Ishikawa (cell line): ENCODE data around the gene TMCC1.

ENCODE experiments used
- CEBPB ChIP-seq: IDR thresholded peaks from 2 replicates; pipeline ENCODE4 v1.6.1; 2012
- CREB1 ChIP-seq: IDR thresholded peaks from 2 replicates; pipeline ENCODE4 v1.6.1; 2012; ENCODE audit warnings: low read depth
- EGR1 ChIP-seq: IDR thresholded peaks from 2 replicates; pipeline ENCODE4 v1.6.1; 2012
- EP300 ChIP-seq: IDR thresholded peaks from 2 replicates; pipeline ENCODE4 v1.6.1; 2012; ENCODE audit warnings: borderline replicate concordance
- FOXM1 ChIP-seq: IDR thresholded peaks from 2 replicates; pipeline ENCODE4 v1.6.1; 2012; ENCODE audit warnings: low read depth, borderline replicate concordance
- NFIC ChIP-seq: IDR thresholded peaks from 2 replicates; pipeline ENCODE4 v1.6.1; 2012
- RAD21 ChIP-seq: IDR thresholded peaks from 2 replicates; pipeline ENCODE4 v1.6.1; 2012; ENCODE audit warnings: low read depth
- REST ChIP-seq: IDR thresholded peaks from 2 replicates; pipeline ENCODE4 v1.6.1; 2012; ENCODE audit warnings: low read depth, mild to moderate bottlenecking
- TAF1 ChIP-seq: IDR thresholded peaks from 2 replicates; pipeline ENCODE4 v1.6.1; 2012; ENCODE audit warnings: low read depth, mild to moderate bottlenecking
- TCF12 ChIP-seq: IDR thresholded peaks from 2 replicates; pipeline ENCODE4 v1.6.1; 2012; ENCODE audit warnings: low read depth
- TEAD4 ChIP-seq: IDR thresholded peaks from 2 replicates; pipeline ENCODE4 v1.6.1; 2012
- YY1 ChIP-seq: IDR thresholded peaks from 2 replicates; pipeline ENCODE4 v1.6.1; 2012; ENCODE audit warnings: low read depth
- ZBTB7A ChIP-seq: IDR thresholded peaks from 2 replicates; pipeline ENCODE4 v1.6.1; 2012; ENCODE audit warnings: low read depth
- TF ChIP-seq, protein P1 (sequence below): IDR thresholded peaks from 2 replicates; pipeline ENCODE4 v1.6.1; 2012
- TF ChIP-seq, protein P2 (sequence below): IDR thresholded peaks from 2 replicates; pipeline ENCODE4 v1.6.1; 2012

TMCC1 gene

GRCh38 chr3:129824926-129825541, 68.5 kb downstream of the TMCC1 start:
- TF ChIP-seq, protein P1, sequence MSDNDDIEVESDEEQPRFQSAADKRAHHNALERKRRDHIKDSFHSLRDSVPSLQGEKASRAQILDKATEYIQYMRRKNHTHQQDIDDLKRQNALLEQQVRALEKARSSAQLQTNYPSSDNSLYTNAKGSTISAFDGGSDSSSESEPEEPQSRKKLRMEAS: 0 out of 2 replicates have a peak, but pooled peaks have one; percentile 29
- TF ChIP-seq, protein P2, sequence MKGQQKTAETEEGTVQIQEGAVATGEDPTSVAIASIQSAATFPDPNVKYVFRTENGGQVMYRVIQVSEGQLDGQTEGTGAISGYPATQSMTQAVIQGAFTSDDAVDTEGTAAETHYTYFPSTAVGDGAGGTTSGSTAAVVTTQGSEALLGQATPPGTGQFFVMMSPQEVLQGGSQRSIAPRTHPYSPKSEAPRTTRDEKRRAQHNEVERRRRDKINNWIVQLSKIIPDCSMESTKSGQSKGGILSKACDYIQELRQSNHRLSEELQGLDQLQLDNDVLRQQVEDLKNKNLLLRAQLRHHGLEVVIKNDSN: no peak
- TF ChIP-seq TAF1 (no peak), EGR1 (no peak), RAD21 (peak; percentile 92), CREB1 (no peak), YY1 (no peak), FOXM1 (no peak), ZBTB7A (no peak), TEAD4 (no peak), CEBPB (no peak), TCF12 (no peak), REST (no peak), NFIC (no peak), EP300 (no peak)

DNA sequence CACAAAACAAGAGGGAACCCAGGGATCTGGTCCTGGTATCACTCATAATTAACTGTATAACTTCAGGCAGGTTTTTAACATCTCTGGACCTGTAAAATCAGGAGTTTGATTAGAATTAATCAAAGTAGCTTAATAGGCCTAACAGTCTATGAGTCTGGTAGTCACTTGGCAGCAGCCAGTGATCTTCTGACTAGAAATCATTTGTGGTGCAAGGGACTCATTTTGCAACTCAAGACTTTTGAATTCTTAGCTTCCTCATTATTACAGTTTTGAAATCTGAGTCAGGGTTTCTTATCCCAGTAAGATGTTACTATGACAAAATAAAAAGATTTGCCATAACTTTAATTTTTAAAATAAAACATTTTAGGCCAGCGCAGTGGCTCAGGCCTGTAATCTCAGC, 70.8 kb downstream of the TMCC1 start:
- TF ChIP-seq NFIC (no peak), ZBTB7A (no peak), RAD21 (no peak), CREB1 (no peak), TAF1 (no peak), TEAD4 (no peak), EP300 (no peak), EGR1 (no peak), FOXM1 (no peak)
- TF ChIP-seq, protein P1: no peak
- TF ChIP-seq, protein P2: no peak

DNA sequence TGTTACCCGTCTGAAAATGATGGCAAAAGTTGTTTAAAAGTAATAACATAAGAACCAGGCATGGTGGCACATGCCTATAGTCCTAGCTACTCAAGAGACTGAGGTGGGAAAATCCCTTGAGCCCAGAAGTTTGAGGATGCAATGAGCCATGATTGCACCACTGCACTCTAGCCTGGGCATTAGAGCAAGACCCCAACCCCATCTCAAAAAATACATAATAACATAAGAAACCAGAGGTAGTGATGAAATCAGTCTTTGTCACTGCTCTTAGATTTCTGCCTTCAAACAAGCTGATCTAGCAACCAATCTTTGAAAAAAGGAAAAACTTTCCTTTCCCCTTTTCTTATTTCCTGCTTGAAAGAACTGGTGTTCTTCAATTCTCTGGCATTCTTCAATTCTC, 71.3 kb downstream of the TMCC1 start:
- TF ChIP-seq CEBPB: no peak
- TF ChIP-seq, protein P2: no peak

DNA sequence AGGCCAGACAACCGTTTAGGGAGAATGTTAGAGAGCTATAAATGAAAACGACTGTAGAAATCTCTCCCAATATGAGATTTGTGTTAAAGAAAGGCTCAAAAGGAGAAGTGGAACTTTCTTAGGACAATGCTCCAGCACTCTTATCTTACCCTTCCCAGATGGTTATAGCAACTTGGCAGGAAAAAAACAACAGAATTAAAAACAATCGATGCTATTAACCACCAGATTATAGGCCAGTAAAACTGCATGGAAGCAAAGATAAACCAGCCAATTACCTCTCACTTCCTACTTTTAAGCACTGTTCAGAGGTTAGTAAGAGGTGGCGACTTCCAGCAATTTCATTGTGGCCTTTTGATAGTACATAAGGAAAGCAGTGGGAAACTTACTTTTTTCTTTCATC, 72.9 kb downstream of the TMCC1 start:
- TF ChIP-seq, protein P2: no peak
- TF ChIP-seq ZBTB7A (no peak), YY1 (no peak), RAD21 (no peak), EP300 (no peak), CEBPB (no peak), TAF1 (no peak), FOXM1 (no peak)
- TF ChIP-seq, protein P1: no peak

DNA sequence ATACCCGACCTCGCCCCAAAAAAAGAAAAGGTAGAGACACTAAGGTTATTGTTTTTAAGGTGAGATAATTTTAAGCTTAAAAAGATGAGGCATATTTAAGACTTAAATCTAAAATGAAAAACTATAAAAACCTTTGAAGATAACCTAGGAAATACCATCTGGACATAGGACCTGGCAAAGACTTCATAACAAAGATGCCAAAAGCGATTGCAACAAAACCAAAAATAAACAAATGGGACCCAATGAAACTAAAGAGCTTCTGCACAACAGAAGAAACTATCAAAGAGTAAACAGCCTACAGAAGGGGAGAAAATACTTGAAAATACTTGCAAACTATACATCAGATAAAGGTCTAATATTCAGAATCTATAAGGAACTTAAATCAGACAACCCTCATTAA, 80.9 kb downstream of the TMCC1 start:
- TF ChIP-seq FOXM1: no peak
- no peak for TF ChIP-seq ZBTB7A
- TF ChIP-seq TAF1: no peak
- no peak for TF ChIP-seq NFIC
- TF ChIP-seq, protein P1: no peak
- TF ChIP-seq YY1: no peak
- TF ChIP-seq CEBPB: no peak
- no peak for TF ChIP-seq RAD21
- TF ChIP-seq TEAD4: no peak
- TF ChIP-seq TCF12: no peak
- no peak for TF ChIP-seq EGR1
- TF ChIP-seq EP300: no peak
- no peak for TF ChIP-seq CREB1
- no peak for TF ChIP-seq REST
- TF ChIP-seq, protein P2: no peak
